Occipital lobe (tissue), 2 donors: Measurements from ENCODE around the gene SMIM38. TPM values are rescaled to one million over a fixed set of nuclear protein-coding genes. Genes with fewer than 3 reads are reported as not detected.
"Not testable (repeated sequence)": the region's sequence is repeated elsewhere in the genome, so short reads cannot be mapped to it uniquely, and the experiment has no call there.

ENCODE experiments used
- DNase-seq: peaks from one replicate; lab custom pipeline; 2025; lab: John Stamatoyannopoulos, UW
- total RNA-seq: library from RNA; depleted of rRNA; stranded (reverse); fragments of >200 nt; gene quantifications from one replicate; pipeline ENCODE4 v1.2.3, GENCODE V29; 2014

The SMIM38 gene
- total RNA-seq, 1 donor from 2014 or later, result 0.78 TPM

DNA sequence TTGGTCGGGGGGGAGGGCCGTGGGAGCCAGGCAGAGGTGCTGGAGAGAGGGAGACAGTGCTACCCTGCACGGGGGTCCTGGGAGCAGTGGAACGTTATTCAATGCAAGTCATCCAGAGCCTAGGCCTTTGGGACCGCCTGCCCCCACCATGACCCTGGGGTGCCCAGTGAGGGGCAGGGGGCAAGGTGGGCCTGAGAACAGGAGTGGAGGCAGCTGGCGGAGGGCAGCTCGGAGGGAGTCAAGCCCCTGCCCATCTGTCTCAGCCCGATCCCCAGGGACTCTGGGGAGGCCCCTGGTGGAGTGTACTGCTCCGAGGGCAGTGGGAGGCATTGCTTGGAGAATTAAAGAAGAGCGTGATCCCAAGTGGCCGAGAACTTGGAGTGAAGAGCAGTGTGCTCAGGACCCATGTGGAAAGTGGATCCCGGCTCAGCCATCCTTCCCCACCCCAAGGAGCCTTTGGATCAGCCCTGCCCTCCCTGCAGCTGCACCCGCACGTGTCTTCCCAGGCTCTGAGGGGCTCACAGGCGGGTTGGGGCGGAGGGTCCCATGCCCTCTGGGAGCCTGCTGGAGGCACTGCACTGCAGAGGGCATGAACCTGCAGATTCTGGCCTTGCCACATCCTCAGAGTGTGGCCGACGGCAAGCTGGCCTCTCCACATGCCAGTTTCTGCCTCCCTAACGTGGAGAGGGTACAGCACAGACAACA is 34.0 kb upstream of the SMIM38 start:
- DNase-seq, result no peak

DNA sequence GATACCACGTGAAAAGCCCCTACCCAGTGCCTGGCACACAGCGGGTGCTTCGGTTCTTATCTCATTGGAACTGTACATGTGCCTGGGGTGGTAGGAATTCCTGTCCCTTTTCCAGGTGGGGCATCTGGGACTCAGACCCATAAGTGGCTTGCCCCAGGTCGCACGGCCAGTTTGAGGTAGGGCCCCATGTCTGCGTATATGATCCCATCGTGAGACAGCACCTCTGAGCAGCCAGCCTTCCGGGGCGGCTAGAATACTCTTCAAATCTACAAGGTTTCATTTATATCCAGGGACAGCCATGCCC is 33.5 kb upstream of the SMIM38 start:
- DNase-seq, result no peak

DNA sequence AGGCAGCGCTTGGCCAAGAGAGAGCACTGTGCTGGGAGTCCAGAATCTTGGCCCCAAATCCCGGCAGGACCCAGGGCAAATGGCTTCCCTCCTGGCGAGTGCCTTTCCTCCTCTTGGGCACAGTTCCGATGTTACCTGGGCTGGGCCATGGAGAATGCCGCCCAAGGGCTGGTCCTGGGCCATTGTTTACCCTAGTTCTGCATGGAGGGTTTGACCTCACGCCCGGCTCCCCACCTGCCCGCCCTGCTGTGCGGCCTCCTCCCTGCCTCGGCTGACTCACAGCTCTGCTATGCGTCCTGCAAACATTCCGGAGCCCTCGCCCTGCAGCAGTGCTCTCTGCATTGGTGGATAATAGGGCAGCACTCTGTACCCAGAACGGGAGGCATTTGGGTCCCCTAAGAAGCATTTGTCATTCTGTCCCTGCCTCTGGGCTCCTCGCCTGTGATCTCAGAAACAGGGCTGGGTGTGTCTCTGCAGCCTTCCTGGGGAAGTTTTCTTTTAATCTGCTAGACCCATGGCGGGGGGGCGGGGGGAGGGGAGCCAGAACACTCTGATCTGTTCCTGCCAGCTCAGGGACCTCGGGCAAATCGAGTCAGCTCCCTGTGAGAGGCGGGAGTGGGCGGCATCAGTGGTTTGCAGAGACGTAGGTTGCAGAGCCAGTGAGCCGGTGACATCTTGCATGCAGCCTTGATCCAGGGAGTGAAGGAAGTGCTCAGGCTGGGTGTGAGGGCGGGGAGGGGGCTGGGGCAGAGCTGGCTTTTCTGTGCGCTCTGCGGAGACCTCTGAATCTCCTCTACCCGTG is 32.9 kb upstream of the SMIM38 start:
- no peak for DNase-seq

DNA sequence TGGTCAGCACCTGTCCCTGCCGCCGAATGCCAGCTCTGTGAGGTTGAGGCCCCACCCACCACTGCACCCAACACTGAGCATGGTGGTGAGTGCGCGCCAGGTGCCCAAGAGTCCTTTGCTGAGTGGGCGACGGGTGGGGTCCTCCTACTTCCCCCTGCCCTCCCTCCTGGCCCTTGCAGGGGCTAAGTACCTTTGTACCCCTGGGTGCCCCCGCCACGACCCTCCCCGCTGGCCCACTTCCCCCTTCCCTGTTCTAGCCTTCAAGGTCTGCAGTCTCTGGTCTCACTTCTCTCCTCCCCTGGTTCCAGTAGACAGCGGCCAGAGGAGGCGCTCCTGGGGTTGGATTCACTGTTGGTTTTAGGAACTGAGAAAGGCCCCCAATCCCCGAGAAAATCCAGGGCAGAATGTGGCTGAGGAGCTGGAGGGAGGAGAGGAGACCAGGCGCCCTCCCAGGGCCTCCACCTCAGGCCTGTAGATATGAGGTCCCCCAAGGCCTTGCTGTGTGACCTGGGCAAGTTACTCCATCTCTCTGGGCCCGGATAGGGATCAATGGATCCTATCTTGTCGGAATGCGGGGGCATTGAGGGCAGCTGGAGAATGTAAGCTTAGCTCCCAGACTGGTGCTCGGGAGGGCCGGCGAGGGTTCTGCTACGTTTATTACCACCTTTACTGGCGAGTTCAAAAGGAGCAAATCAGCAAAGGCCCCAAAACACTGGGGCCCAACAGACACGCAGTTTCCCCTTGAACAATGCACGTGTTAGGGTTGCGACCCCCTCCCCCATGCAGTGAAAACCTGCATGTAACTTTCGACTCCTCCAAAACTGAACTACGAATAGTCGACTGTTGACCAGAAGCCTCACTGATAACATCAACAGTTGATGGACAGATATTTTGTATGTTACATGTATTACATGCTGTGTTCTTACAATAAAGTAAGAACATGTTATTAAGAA is 31.9 kb upstream of the SMIM38 start:
- DNase-seq, result no peak

DNA sequence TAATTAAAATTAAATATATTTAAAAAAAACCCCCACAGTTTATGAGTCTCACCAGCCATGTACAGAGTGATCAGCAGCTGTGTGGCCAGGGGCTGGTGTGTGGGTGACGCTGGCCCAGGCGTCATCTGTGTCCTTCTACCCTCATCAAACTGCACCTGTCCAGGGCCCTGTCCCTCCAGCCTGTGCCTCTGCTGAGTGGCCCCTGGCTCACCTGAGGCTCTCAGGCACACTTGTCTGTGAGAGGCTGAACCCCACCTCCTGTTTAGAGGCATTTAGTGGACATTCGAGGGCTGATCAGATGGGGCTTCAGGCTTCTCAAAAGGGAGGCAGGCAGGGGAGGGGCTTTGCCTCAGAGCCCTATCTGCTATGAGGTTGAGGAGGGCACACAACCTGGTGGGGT is 29.9 kb upstream of the SMIM38 start:
- no peak for DNase-seq

DNA sequence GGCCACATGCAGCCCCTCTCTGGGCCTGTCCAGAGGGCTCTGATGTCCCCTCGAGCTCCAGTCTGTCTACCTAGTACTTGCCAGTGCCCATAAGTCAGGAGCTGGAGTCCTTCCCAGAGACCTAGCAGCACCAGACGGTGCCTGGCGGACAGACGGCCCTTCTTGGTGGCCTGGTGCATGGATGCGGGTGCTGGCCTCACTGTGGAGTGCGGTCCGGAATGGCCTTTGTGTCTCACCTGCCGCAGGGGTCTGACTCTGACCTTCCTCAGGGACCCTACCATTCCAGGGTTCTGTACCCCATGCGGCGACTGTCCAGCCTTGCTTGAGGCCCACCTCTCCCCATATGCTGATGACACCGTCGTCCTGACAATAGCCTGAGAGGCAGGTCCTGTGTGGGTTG is 29.4 kb upstream of the SMIM38 start:
- no peak for DNase-seq

DNA sequence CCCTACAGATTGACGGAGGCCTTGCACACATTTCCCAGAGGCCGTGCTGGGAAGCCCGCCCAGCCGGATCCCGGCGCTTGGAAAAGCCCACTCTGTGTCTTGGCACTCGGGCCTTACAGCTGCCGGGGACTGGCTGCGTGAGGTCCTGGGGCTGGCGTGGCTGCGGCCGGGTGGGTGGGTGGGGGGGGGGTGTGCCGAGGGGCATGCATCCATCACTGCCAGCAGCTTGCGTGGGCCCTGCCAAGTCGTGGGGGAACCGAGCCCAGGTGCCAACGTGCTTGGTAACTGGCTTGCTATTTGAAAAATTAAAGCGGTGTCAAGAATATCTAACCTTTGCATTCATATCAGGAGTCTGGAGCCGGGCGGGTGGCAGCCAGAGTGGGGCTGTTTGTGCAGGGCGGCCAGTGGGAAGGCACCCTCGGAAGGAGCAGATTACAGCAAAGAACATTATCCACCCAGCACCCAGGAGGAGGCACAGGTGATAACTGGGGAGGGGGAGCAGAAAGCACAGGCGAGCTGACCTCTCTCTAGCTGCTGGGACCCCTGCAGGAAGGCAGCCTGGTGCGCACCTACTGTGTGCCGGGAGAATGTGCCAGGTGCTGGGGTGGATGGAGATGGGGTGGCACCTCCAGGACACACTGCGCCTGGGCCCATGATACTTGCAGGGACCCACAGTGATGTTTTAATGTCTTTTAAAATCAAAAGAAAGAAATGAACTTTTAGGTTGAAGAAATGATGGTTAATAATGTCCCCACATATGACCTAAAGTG is 28.5 kb upstream of the SMIM38 start:
- no peak for DNase-seq

DNA sequence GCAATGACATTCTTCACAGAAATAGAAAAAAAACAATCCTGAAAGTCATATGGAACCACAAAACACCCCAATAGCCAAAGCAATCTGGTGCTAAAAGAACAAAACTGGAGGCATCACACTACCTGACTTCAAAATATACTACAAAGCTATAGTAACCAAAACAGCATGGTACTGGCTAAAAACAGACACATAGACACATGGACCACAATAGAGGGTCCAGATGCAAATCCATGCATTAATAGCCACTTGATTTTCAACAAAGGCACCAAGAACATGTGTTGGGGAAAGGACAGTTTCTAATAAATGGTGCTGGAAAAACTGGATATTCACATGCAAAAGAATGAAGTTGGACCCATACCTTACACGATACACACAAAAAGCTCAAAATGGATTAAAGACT is 27.9 kb upstream of the SMIM38 start:
- DNase-seq, result no peak

DNA sequence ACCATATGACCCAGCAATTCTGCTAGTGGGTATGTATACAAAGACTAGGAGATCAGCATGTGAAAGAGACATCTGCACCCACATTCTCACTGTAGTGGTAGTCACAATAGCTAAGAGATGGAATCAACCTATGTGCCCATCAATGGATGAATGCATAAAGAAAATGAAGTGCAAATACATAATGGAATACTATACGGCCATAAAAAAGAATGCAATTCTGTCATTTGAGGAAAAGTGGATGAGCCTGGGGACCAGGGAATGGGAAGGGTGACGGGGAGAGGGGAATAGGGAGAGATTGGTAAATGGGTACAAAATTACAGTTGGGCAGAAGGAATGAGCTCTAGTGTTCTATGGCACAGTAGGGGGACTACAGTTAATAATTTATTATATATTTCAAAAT is 26.7 kb upstream of the SMIM38 start:
- no peak for DNase-seq

DNA sequence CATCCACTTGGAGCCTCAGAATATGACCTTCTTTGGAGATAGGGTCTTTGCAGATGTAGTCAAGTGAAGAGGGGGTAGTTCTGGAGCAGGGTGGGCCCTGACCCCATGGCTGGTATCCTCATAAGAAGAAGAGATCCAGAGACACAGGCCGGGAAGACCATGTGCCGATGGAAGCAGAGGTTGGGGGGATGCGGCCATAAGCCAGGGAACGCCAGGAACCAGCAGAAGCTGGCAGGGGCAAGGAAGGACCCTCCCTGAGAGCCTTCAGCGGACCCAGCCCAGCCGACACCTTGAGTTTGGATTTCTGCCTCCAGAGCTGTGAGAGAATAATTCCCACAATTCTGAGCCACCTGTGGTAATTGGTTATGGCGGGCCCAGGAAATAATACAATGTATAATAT is 26.1 kb upstream of the SMIM38 start:
- no peak for DNase-seq

DNA sequence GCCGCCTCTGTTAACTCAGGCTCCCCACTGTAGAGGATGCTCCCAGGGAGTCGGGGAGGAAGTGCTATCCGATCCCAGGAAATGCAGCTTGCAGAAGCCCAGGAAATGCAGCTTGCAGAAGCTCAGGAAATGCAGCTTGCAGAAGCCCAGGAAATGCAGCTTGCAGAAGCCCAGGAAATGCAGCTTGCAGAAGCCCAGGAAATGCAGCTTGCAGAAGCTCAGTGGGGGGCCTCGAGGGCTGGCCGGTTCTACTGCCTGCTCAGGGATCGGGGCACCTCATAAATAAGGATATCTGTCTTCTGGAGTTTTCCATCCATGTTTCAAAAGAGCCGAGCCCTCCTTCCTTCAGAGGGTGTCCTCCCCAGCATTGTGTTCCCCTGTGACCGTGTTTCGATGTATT is 25.1 kb upstream of the SMIM38 start:
- DNase-seq, result no peak

DNA sequence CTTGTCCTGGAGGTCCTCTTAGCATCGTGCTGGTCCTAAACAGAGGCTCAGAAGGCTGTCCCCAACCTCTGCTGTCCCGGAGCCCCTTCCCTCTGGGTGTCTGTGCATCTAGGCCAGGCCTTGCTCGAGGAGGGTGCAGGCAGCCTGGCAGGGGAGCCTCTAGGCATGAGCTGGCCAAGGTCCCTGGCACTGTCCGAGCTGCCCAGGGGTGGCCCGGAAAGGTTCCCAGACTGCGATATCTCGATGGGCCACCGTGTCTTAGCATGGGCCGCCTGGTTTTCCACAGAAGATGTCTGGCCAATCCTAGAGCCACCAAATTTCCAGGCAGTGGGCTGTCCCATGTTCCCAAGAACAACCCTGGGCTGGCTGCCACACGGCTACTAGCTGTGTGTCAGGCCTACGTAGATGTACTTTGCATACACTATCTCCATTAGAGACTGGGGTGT is 24.6 kb upstream of the SMIM38 start:
- DNase-seq, result no peak

DNA sequence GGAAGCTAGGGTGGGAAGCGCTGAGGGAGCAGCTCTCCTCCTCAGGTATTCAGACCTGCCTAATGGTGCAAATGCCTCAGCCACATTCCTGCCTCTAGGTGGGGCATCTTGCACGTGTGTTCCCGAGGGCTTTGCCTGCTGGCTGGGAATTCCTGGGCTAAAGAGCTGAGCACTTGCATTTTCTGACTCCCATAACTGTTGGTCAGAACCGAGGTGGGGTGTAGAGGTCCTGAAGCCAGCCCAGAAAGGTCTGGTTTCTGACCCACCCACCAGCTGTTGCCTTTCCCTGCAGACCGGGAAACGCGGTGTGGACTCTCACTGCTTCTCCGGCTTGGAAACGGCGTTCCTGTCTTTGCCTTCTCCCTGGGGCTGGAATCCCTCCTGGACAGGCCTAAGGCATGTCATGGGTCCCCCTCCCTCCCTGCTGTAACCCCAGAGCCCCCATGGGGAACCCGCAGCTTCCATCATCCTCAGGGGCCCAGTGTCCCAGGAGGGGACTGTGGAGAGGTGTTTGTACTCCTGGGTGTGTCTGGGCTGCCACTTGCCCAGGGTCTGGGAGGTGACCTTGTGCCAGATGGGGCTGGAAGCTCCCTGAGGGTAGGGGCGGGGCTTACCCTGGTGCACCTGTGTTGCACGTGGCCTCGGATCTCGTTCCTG is 24.0 kb upstream of the SMIM38 start:
- DNase-seq, result no peak

DNA sequence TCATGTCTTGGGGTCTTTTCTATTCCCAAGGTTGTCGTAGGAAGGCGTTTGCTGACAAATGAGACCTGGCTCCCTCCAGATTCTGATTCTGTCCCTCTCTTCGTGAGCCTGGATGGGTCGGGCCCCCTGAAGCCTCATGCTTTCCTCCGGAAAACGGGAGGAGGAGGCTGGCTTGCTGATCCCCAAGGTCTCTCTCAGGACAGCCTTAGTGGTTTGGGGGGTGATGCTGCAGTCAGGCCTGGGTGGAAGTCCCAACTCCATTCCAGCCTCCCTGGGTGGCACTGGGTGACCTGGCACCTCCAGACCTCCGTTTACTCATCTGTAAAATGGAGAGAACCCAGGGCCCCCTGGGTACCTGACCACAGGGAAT is 23.4 kb upstream of the SMIM38 start:
- DNase-seq, result no peak

DNA sequence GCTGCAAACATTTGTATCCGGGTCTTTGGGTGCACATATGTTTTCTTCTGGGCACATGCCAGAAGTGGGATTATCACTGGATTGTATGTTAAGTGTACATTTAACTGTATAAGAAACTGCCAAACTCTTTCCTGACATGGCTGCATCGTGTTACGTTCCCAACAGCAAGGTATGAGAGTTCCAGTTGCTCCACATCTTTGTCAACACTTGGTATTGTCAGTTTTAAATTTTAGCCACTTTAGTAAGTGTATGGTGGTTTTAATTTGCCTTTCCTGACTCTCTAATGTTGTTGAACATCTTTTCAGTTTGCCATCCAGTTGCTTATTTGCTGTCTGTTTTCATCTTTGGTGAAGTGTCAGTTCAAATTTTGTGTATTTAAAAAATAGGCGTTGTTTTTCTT is 22.5 kb upstream of the SMIM38 start:
- DNase-seq, result no peak

DNA sequence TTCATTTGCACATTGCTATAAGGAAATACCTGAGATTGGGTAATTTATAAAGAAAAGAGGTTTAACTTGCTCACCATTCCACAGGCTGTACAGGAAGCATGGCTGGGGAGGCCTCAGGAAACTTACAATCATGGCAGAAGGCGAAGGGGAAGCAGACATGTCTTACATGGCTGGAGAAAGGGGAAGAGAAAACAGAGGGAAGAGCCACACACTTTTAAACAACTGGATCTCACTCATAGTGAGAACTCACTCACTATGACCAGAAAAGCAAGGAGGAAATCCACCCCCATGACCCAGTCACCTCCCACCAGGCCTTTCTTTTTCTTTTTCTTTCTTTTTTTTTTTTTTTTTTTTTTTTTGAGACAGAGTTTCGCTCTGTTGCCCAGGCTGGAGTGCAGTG is 21.6 kb upstream of the SMIM38 start:
- not testable (repeated sequence) for DNase-seq

DNA sequence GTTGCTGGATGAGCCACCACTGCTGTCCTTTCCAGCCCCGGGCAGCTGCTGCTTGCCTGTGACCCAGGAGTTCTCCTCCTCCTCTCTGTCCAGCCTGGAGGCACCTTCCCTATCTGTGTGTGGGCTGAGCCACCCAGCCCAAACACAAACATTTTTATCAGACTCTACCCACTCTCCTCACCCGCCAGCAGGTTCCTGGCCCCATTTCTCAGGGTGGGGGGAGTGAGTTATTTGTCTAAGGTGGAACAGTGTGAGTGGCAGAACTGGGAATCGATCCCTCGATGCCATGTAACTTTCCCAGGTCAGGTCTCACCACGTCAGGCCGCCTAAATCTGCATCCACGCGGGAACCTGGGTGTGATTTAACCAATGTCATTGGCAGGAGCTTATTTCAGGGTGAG is 20.8 kb upstream of the SMIM38 start:
- no peak for DNase-seq

DNA sequence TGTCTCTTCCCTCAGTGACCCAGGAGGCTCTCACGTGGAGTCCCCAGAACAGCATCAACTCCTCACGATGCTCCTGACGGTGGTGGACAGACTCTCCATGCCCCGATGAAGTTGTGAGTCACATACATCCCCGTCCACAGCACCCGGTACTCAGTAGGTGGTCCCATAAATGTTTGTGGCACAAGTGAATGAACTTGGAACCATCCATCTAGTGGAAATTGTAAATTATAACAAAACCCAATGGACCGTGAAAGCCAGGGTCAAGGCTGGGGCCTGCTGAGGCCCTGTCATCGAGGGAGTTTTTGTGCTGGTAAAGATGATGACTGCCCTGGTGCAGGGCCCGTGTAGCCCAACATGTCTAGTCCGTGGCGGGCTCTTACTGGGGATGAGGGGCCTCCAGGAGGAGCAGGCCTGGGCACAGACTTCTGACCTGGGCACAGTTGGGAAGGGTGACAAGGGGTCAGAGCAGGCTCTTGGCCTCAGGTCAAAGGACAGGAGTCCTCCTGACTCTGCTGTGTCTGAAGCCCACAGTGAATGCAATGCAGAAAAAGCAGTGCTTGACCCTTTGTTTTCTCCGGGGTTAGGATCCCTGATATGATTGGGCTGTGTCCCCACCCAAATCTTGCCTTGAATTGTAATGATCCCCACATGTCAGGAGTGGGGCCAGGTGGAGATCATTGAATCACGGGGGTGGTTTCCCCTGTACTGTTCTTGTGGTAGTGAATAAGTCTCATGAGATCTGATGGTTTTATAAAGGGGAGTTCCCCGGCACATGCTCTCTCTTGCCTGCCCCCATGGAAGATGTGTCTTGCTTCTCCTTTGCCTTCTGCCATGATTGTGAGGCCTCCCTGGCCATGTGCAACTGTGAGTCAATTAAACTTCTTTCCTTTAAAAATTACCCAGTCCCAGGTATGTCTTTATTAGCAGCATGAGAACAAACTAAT is 20.0 kb upstream of the SMIM38 start:
- DNase-seq, result no peak

DNA sequence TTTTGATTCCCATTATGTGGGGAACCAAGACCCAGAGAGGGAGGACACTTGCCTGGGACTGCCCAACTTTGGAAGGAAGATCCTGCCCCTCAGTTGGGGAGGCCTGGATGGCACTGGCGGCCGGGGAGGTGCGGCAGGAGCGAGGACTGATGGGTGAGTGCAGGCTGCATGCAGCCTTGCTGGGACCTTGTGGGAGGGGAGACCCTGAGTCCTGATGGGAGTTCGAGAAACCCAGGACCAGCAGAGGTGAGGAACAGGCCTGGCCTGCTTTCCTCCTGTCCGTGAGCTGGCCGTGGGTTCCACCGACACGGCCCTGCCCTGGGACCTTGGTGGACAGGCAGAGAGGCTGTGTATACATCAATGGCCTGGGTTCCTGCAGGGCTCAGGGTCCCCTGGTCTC is 19.3 kb upstream of the SMIM38 start:
- no peak for DNase-seq
